Astrocyte of the cerebellum (primary cell): Measurements from ENCODE around the gene SDF4.

Experiments
- DNase-seq: peaks from one replicate; pipeline ENCODE4 v3.0.0-alpha.2; 2011; ENCODE audit warnings: low read depth
- H3K4me3 ChIP-seq: 2 replicates; pipeline ENCODE4 v1.5.1; 2011; ENCODE audit warnings: mild to moderate bottlenecking, low read depth, low read length, moderate library complexity
- in situ Hi-C: cut with HindIII; loops from 2 replicates; pipeline ENCODE4 v1.10.0; 2017; ENCODE audit warnings: low sequenced_read_pairs
- TF ChIP-seq, protein P1 (sequence below): IDR thresholded peaks from 2 replicates; pipeline ENCODE4 v1.5.1; 2012; ENCODE audit warnings: low read length, low read depth, moderate library complexity, mild to moderate bottlenecking; ENCODE audit errors: missing control alignments

Gene SDF4

DNA sequence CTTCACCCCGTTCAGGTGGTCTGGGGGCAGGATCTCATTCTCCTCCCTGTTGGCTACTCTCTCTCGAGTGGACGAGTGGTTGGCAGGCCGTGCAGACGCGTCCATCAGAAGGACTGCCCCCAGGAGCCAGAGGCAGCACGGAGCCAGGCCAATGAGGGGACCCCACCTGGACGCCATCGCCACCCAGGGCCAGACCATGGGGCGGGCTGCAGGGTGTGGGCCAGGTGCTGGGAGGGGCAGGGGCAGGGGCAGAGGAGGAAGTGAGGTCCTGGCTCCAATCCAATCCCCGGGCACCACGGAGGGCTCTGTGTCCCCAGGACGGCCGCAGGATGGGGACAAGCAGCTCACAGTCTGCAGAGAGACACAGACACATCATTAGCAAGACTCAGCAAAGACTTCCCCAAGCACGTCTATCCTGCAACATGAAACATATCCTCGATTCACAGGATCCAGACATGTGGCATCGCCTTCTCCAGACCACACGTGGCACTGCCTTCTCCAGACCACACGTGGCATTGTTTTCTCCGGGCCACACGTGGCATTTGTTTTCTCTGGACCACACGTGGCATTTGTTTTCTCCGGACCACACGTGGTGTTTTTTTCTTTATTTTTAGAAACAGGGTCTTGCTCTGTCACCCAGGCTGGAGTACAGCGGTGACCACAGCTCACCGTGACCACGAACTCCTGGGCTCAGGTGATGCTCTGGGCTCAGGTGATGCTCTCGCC lies 3.0 kb downstream of the SDF4 start:
- TF ChIP-seq, protein P1, sequence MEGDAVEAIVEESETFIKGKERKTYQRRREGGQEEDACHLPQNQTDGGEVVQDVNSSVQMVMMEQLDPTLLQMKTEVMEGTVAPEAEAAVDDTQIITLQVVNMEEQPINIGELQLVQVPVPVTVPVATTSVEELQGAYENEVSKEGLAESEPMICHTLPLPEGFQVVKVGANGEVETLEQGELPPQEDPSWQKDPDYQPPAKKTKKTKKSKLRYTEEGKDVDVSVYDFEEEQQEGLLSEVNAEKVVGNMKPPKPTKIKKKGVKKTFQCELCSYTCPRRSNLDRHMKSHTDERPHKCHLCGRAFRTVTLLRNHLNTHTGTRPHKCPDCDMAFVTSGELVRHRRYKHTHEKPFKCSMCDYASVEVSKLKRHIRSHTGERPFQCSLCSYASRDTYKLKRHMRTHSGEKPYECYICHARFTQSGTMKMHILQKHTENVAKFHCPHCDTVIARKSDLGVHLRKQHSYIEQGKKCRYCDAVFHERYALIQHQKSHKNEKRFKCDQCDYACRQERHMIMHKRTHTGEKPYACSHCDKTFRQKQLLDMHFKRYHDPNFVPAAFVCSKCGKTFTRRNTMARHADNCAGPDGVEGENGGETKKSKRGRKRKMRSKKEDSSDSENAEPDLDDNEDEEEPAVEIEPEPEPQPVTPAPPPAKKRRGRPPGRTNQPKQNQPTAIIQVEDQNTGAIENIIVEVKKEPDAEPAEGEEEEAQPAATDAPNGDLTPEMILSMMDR, result no peak
- H3K4me3 ChIP-seq, result no peak overlapping the region
- in situ Hi-C loops, result no loop called here
- no peak for DNase-seq

DNA sequence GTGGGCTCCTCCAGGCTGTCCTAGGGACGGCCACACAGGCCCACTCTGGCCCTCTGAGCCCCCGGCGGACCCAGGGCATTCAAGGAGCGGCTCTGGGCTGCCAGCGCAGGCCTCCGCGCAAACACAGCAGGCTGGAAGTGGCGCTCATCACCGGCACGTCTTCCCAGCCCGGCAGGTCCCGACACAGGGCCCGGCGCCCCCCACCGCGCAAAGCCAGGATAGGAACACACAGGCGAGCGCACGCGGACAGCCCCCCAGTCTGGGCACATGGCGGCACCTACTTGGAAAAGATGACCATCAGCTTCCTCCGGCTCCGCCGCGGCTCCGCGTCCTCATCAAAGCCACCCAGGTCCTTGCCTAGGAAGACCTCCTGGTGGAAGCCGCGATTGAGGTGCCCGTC lies 3.6 kb downstream of the SDF4 start:
- in situ Hi-C loops, result no loop called here
- H3K4me3 ChIP-seq, result no peak overlapping the region
- TF ChIP-seq, protein P1, result no peak
- DNase-seq, result no peak

DNA sequence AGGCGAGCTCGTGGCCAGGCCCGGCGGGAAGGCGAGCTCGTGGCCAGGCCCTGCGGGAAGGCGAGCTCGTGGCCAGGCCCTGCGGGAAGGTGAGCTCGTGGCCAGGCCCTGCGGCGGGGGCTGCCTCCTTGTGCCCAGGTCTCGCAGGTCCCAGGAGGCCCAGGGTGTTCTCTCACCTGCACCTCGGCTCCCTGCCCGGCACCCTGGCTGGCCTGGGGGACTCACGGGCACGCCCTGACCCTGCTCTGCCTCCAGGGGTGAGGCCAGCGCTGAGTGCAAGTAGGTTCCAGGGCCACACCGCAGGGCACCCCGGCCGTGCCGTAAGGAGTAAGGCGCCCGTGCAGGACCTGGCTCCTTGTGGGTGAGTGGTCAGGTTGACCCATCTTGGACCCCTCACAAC lies 4.4 kb downstream of the SDF4 start:
- DNase-seq, result no peak
- in situ Hi-C loops, result no loop called here
- TF ChIP-seq, protein P1, result no peak
- no peak overlapping the region for H3K4me3 ChIP-seq

DNA sequence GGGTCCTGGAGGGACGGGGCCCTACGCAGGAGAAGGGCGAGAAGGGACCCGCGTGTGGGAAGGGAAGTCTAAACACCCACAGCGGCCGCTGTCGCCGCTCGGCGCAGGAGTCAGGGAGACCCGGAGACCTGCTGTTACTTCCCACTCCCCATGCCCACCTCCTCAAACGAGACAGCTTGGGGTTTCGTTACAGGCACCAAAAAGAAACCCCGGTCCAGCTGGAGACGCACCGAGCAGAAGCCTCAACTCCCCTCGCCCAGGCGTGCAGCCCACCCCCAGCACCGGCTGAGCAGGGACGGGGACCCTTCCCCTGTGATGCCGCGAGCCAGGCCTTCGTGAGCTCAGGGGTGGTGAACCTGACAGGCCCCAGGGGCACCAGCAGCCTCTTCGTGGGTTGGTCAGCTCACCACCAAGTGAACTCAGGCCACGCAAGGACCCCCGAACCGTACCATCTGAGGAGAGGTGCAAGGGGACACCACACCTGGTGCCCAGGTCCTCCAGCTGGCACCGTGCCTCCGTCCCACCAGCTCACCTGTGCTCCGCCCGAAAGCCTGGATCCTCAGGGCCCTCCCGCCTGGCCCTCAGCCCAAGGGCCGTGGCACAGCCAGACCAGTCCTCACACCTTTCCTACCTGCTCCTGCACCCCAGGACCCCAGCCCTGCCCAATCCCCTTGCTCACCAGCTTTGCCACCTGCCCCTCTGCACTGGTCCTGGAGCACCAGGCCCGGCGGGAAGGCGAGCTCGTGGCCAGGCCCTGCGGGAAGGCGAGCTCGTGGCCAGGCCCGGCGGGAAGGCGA lies 5.0 kb downstream of the SDF4 start:
- in situ Hi-C loops, result no loop called here
- DNase-seq, result no peak

DNA sequence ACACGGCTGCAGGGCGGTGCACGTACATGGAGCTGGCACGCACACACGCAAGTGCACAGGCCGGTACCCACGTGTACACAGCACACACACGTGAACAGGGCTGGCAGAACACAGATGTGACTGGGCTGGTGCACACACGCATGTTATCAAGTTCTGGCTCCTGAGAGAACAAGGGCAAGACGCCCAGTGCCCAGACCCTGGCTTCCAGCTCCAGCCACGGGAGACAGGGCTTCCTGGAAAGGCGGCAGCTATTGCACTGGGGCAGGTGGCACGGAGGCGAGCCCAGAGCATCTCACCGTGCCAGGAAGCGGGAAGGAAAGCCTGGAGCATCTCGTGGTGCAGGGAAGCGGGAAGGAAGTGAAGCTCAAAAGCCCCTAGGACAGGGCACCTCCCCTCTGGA lies 5.9 kb downstream of the SDF4 start:
- in situ Hi-C loops, result no loop called here
- TF ChIP-seq, protein P1, result no peak
- DNase-seq, result no peak
- no peak overlapping the region for H3K4me3 ChIP-seq

More for the DNA sequence above, 5.0 kb downstream of the SDF4 start:
- TF ChIP-seq, protein P1, result no peak
- no peak overlapping the region for H3K4me3 ChIP-seq

DNA sequence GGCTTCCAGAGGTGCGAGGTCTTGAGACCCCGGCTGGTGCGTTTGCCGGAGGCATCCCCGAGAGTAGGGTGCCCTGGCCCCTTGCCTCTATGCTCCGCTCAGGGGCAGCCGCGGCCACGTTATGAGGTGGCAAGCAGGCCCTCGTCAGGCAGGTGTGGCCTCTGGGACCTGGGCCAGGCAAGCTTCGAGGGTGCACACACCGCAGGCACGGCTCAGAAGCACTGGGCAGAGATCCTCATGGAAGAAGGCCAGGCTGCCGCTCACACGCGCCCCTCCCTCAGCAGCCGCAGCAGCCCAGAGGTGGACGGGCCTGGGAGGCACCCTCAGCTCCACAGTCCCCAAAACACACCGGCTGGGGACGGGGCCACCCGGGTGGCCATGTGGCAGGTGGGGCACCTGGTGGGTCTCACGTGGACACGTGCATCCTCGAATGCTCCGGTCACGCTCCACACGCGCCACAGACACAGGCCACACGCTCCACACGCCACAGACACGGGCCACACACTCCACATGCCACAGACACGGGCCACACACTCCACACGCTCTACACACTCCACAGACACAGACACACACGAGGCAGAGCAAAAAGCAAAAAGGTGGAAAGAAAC lies 6.5 kb downstream of the SDF4 start:
- DNase-seq, result no peak
- in situ Hi-C loops, result no loop called here
- TF ChIP-seq, protein P1, result no peak
- no peak overlapping the region for H3K4me3 ChIP-seq
